Measurements from ENCODE around the gene FZR1.
"Not testable (repeated sequence)": the region's sequence is repeated elsewhere in the genome, so short reads cannot be mapped to it uniquely, and the experiment has no call there.

FZR1 gene

DNA sequence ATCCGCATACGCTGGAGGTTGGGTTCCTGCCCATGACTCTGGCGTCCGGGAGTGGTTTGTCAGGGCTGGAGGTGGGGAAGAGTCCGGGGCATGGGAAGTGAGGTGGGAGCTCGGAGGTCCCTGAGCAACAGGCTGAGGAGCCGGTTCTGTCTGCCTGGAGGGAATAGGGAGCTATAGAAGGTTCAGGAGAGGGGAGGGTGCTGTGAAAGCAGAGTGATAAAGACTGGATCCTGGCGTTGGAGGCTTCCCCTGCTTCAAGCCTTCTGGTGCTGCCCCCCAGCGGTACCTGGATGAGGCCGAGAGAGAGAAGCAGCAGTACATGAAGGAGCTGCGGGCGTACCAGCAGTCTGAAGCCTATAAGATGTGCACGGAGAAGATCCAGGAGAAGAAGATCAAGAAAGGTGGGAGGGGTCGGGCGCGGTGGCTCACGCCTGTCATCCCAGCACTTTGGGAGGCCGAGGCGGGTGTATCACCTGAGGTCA is 69.2 kb downstream of the FZR1 start:
- DNase-seq = no peak

GRCh38 chr19:3575949-3576673 is 70.0 kb downstream of the FZR1 start:
- no peak for DNase-seq

DNA sequence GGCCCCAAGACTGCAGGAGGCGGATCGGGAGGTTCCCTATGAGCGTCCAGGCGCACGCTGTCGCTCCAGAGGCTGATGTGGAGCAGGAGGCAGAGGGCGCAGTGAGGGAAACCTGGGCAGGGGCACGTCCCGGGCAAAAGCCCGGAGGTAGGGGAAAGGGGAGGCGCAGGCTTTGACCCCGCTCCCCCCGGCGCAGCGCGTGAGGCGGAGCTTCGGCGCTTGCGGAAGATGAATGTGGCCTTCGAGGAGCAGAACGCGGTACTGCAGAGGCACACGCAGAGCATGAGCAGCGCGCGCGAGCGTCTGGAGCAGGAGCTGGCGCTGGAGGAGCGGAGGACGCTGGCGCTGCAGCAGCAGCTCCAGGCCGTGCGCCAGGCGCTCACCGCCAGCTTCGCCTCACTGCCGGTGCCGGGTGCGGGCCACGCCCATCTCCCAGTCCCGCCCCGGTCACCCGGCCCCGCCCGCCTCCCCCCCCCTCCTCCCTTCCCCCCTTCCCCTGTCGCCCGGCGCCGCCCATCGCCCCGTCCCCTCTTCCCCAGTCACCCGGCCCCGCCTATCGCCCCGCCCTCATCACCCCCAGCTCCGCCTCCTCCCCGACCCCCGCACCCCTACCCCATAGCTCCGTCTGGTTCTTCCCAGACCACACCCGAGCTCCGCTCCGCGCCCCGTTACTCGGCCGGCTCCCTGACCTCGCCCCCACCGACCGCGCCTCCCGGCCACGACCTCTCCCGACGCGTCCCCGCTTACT is 70.8 kb downstream of the FZR1 start:
- DNase-seq = no peak

GRCh38 chr19:3577723-3578344 is 71.7 kb downstream of the FZR1 start:
- no peak for DNase-seq

- no peak for DNase-seq
Observed at GRCh38 chr19:3578390-3578789, 72.3 kb downstream of the FZR1 start.

GRCh38 chr19:3580156-3580934 is 74.2 kb downstream of the FZR1 start:
- no peak for DNase-seq

GRCh38 chr19:3581792-3582191 is 75.7 kb downstream of the FZR1 start:
- not testable (repeated sequence) for DNase-seq

DNA sequence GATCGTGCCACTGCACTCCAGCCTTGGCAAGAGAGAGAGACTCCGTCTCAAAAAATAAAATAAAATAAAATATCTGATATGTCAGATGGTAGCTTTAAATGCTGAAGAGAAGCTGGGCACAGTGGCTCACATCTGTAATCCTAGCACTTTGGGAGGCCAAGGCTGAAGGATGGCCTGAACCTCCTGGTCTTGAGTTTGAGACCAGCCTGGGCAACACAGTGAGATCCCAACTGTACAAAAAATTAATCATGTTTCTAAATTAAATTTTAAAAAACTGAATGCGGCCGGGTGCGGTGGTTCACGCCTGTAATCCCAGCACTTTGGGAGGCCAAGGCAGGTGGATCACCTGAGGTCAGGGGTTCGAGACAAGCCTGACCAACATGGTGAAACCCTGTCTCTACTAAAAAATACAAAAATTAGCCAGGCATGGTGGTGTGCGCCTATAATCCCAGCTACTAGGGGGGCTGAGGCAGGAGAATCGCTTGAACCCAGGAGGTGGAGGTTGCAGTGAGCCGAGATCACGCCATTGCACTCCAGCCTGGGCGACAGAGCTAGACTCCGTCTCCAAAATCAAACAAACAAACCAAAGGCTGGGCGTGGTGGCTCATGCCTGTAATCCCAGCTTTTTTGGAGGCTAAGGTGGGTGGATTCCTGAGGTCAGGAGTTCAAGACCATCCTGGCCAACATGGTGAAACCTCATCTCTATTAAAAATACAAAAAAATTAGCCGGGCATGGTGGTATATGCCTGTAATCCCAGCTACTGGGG is 78.1 kb downstream of the FZR1 start:
- DNase-seq = not testable (repeated sequence)

- peak in 1 of 3 experiments; percentile 32 for DNase-seq
Observed at GRCh38 chr19:3585301-3586126, 79.4 kb downstream of the FZR1 start, which contains the start of gene GIPC3. TSS of gene GIPC3 (plus strand) at chr19:3585478. CDS start at chr19:3585598, 120 bp downstream.

DNA sequence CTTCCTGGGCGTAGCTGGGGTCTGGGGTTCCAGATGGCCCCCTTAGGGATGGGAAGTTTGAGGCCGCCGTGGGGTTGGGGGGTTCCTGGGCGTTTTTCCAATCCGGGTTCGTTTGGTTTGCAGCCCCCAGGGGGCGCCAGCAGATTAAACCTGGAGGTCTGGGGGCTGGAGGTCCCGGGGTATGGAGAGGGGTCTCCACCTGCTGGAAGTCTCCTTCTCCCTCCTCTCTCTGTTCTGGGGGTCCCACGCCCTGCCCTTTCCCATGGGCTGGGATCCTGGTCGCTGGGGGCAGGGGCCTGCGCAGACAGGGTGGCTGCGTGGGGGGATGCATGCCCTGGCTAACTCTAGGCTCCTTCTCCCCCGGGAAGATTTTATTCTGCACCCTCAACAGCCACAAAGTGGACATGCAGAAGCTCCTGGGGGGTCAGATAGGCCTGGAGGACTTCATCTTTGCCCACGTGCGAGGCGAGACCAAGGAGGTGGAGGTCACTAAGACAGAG is 80.1 kb downstream of the FZR1 start:
- DNase-seq = peak in 1 of 3 experiments; percentile 17

- DNase-seq = no peak
Observed at GRCh38 chr19:3586707-3587346, 80.7 kb downstream of the FZR1 start.

All from NCI-H1417 (cell line).